Keratinocyte (primary cell): Measurements from ENCODE around the gene MYT1. TPM values are rescaled to one million over a fixed set of nuclear protein-coding genes. Genes with fewer than 3 reads are reported as not detected.
A peak's percentile ranks its signal among the peaks of the same experiment; 100 is the strongest.

ENCODE experiments used
- DNase-seq: peaks from one replicate; pipeline ENCODE4 v3.0.0-alpha.2; 2011; ENCODE audit warnings: low read depth, missing footprints, low spot score
- FAIRE-seq: peaks from 2 replicates; lab custom pipeline; 2011; peaks lifted over from hg19 to GRCh38; lab: Jason Lieb, UNC
- H2AFZ ChIP-seq: 2 replicates; pipeline ENCODE4 v1.6.0; 2012; ENCODE audit warnings: low read length, control low read depth, inconsistent platforms; ENCODE audit not compliant: control insufficient read depth
- H3K27ac ChIP-seq: 2 replicates; pipeline ENCODE4 v1.5.1; 2011; ENCODE audit warnings: low read length; ENCODE audit not compliant: control insufficient read depth, insufficient read depth
- H3K27me3 ChIP-seq: 3 replicates; pipeline ENCODE4 v1.6.0; 2011; ENCODE audit warnings: low read length; ENCODE audit not compliant: control insufficient read depth, insufficient read depth; ENCODE audit errors: extremely low read depth
- H3K36me3 ChIP-seq, 2 experiments: 2 replicates in 1 of 2; 3 replicates in 1 of 2; pipeline ENCODE4 v1.5.1; 2011; ENCODE audit warnings: low read length in 2 of 2, mild to moderate bottlenecking in 1 of 2; ENCODE audit not compliant: control insufficient read depth in 2 of 2, insufficient read depth in 2 of 2; ENCODE audit errors: extremely low read depth in 1 of 2
- H3K4me1 ChIP-seq: 3 replicates; pipeline ENCODE4 v1.5.1; 2011; ENCODE audit warnings: low read length; ENCODE audit not compliant: control insufficient read depth, insufficient read depth; ENCODE audit errors: extremely low read depth
- H3K4me2 ChIP-seq: 3 replicates; pipeline ENCODE4 v1.6.0; 2011; ENCODE audit warnings: low read depth, low read length; ENCODE audit not compliant: control insufficient read depth, insufficient read depth; ENCODE audit errors: extremely low read depth
- H3K4me3 ChIP-seq, 3 experiments: fragments of 200-600 bp in 1 of 3; sonication (generic) in 1 of 3; 2 replicates in 2 of 3; 3 replicates in 1 of 3; pipeline ENCODE4 v1.5.1; 2011 to 2016; ENCODE audit warnings: low read length in 3 of 3, mild to moderate bottlenecking in 3 of 3, control low read depth in 2 of 3, inconsistent platforms in 1 of 3, low read depth in 1 of 3, mixed read lengths in 1 of 3, mixed run types in 1 of 3, moderate library complexity in 1 of 3; ENCODE audit not compliant: control insufficient read depth in 2 of 3, insufficient read depth in 2 of 3; ENCODE audit errors: extremely low read depth in 1 of 3
- H3K79me2 ChIP-seq: 2 replicates; pipeline ENCODE4 v1.6.0; 2012; ENCODE audit warnings: low read length; ENCODE audit not compliant: control insufficient read depth, insufficient read depth
- H3K9ac ChIP-seq: 3 replicates; pipeline ENCODE4 v1.6.0; 2011; ENCODE audit warnings: low read length; ENCODE audit not compliant: control insufficient read depth, insufficient read depth; ENCODE audit errors: extremely low read depth
- H3K9me1 ChIP-seq: 3 replicates; pipeline ENCODE4 v1.6.0; 2011; ENCODE audit warnings: low read length; ENCODE audit not compliant: control insufficient read depth, insufficient read depth; ENCODE audit errors: extremely low read depth
- H3K9me3 ChIP-seq: 2 replicates; pipeline ENCODE4 v1.5.1; 2012; ENCODE audit warnings: low read depth, low read length; ENCODE audit not compliant: control insufficient read depth
- H4K20me1 ChIP-seq: 3 replicates; pipeline ENCODE4 v1.6.0; 2011; ENCODE audit warnings: low read length; ENCODE audit not compliant: control insufficient read depth, insufficient read depth; ENCODE audit errors: extremely low read depth
- EZH2 ChIP-seq: IDR thresholded peaks from one replicate; pipeline ENCODE4 v1.6.1; 2012; ENCODE audit warnings: inconsistent platforms, mild to moderate bottlenecking, low read length, moderate library complexity
- dilution Hi-C: fragments of 300-500 bp; cut with MboI; formaldehyde crosslinking; loops from one replicate; pipeline ENCODE4 v1.7.0; 2020; ENCODE audit warnings: low sequenced_read_pairs; ENCODE audit not compliant: extremely low pct_ligation_motif_present
- polyA plus RNA-seq, 5 experiments: library from polyadenylated mRNA; depleted of rRNA in 3 of 5; stranded (reverse) in 3 of 5; stranded (forward) in 1 of 5; unstranded in 1 of 5; fragments of >200 nt; gene quantifications; 1 replicate in 1 of 5; 2 replicates in 3 of 5; 3 replicates in 1 of 5; pipeline versions ENCODE4 v1.2.1 to v1.2.3, GENCODE V29; 2011 to 2012; ENCODE audit warnings: missing spikeins in 2 of 5, low read depth in 1 of 5, low replicate concordance in 1 of 5
- TF ChIP-seq, protein P1 (sequence below), 3 experiments: IDR thresholded peaks in 1 of 3; conservative IDR thresholded peaks in 1 of 3; optimal IDR thresholded peaks in 1 of 3; 2 replicates in 2 of 3; 3 replicates in 1 of 3; pipeline versions ENCODE3 to v1.5.1; 2011; ENCODE audit warnings: low read length in 3 of 3, mild to moderate bottlenecking in 3 of 3, moderate library complexity in 2 of 3, control low read depth in 1 of 3, inconsistent platforms in 1 of 3; ENCODE audit not compliant: insufficient read depth in 2 of 3; ENCODE audit errors: extremely low read depth in 1 of 3

The MYT1 gene
- polyA plus RNA-seq, 1 donor (not counting 4 experiments of a cell fraction or from before 2014, with no cell fraction given), result not detected

DNA sequence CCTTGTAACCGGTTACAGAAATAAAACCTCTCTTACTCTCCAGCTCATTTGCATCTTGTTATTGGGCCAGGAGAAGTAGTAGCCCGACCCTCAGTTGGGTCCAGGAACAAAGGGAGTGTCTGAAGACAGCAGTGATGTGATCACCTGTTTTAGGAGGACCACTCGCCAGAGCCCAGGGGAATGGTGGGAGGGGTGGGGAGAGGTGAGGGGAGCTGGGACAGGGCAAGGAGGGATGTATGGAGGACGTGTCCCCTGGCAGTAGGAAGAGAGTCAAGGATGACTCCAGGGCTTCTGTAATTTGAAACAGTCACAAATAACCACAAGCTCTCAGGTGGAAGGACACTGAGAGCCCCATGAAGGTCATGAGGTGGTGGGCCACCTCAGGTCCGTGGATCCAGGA, 89.9 kb downstream of the MYT1 start:
- DNase-seq (no peak), FAIRE-seq (no peak)
- no peaks in the 10 kb centered on the region for H4K20me1 ChIP-seq
- dilution Hi-C loops, result no loop called here
- no peak overlapping the region for H3K27ac ChIP-seq
- H3K9me1 ChIP-seq, result no peaks in the 10 kb centered on the region
- peaks cover 6% of the 10 kb centered on the region for H3K79me2 ChIP-seq
- H3K36me3 ChIP-seq, result no peaks in the 10 kb centered on the region
- no peak overlapping the region for H2AFZ ChIP-seq
- H3K9ac ChIP-seq, result no peak overlapping the region
- peaks cover 9% of the 10 kb centered on the region for H3K4me1 ChIP-seq
- no peaks in the 10 kb centered on the region for H3K9me3 ChIP-seq
- no peak overlapping the region for H3K4me3 ChIP-seq
- H3K4me2 ChIP-seq, result no peak overlapping the region
- H3K27me3 ChIP-seq, result peaks cover 2% of the 10 kb centered on the region
- TF ChIP-seq, protein P1, sequence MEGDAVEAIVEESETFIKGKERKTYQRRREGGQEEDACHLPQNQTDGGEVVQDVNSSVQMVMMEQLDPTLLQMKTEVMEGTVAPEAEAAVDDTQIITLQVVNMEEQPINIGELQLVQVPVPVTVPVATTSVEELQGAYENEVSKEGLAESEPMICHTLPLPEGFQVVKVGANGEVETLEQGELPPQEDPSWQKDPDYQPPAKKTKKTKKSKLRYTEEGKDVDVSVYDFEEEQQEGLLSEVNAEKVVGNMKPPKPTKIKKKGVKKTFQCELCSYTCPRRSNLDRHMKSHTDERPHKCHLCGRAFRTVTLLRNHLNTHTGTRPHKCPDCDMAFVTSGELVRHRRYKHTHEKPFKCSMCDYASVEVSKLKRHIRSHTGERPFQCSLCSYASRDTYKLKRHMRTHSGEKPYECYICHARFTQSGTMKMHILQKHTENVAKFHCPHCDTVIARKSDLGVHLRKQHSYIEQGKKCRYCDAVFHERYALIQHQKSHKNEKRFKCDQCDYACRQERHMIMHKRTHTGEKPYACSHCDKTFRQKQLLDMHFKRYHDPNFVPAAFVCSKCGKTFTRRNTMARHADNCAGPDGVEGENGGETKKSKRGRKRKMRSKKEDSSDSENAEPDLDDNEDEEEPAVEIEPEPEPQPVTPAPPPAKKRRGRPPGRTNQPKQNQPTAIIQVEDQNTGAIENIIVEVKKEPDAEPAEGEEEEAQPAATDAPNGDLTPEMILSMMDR (optimal IDR thresholded peaks at IDR 0.05 in 1 of 3, IDR thresholded peaks at IDR 0.05 in 1 of 3, conservative IDR thresholded peaks at IDR 0.05 in 1 of 3; ENCODE audit: extremely low read depth in 1 of 3, insufficient read depth in 2 of 3, low read length in 3 of 3), result no peak
- no peak for TF ChIP-seq EZH2

DNA sequence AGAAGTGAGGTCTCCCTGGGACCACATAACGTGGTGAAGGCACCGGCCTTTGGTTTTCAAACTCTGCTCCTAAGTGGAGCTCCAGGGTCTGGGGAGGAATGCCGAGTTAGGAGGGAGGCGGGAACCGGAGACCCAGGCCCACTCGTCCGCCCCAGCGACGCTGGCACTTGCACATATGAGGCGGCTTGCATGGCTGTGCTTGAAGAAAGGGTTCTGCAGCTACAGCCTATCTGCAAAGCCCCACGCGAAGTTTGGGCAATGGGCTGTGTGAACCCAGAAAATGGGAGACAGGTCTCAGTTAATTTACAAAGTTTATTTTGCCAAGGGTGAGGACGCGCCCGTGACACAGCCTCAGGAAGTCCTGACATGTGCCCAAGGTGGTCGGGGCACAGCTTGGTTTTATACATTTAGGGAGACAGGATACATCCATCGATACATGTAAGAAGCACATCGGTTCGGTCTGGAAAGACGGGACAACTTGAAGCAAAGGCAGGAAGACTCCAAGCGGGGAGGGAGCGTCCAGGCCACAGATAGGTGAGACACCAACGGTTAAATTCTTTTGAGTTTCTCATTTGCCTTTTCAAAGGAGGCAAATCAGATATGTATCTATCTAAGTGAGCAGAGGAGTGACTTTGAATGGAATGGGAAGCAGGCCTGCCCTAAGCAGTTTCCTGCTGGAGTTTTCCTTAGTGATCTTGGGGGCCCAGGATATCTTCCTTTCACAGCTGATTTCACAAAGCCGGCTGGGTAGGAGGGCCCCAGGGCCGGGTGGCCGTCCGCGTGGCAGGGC, 90.5 kb downstream of the MYT1 start:
- peak overlapping the region; percentile 82 for H3K9ac ChIP-seq
- H3K9me3 ChIP-seq, result no peaks in the 10 kb centered on the region
- H3K79me2 ChIP-seq, result peaks cover 6% of the 10 kb centered on the region
- H3K27ac ChIP-seq, result peak overlapping the region; percentile 34
- no peaks in the 10 kb centered on the region for H3K9me1 ChIP-seq
- DNase-seq, result no peak
- dilution Hi-C loops, result no loop called here
- H3K4me3 ChIP-seq, result peak overlapping the region; percentile 72 to 94 (median 73)
- H4K20me1 ChIP-seq, result no peaks in the 10 kb centered on the region
- peaks cover 9% of the 10 kb centered on the region for H3K4me1 ChIP-seq
- peak overlapping the region; percentile 90 for H3K4me2 ChIP-seq
- peak overlapping the region; percentile 90 for H2AFZ ChIP-seq
- TF ChIP-seq EZH2, result no peak
- TF ChIP-seq, protein P1 (optimal IDR thresholded peaks at IDR 0.05 in 1 of 3, IDR thresholded peaks at IDR 0.05 in 1 of 3, conservative IDR thresholded peaks at IDR 0.05 in 1 of 3; ENCODE audit: extremely low read depth in 1 of 3, insufficient read depth in 2 of 3, low read length in 3 of 3), result no peak
- peaks cover 2% of the 10 kb centered on the region for H3K27me3 ChIP-seq
- FAIRE-seq, result no peak
- no peaks in the 10 kb centered on the region for H3K36me3 ChIP-seq
